IMR-90 (cell line): ENCODE data around the gene SFT2D2. TPM values are rescaled to one million over a fixed set of nuclear protein-coding genes. Genes with fewer than 3 reads are reported as not detected.

Experiments used
- ATAC-seq: fragments of 200-7000 bp; cut with Tn5 transposase; 2 replicates; pipeline ENCODE4 v1.9.1; 2020; ENCODE audit warnings: low read depth, mild to moderate bottlenecking, moderate library complexity
- BruUV-seq: library from RNA; stranded (reverse); fragments of 400-500 nt; replicated peaks from 2 replicates; lab custom pipeline; 2021; lab: Mats Ljungman, UMichigan
- CTCF ChIA-PET: fragments of 300-600 bp; formaldehyde crosslinking; extraction: SDS; loops from one replicate; lab custom pipeline; 2021; ENCODE audit warnings: antibody characterized with exemption; lab: Yijun Ruan, JAX
- POLR2A ChIA-PET: fragments of 300-600 bp; sonication (Branson Sonifier 250); formaldehyde crosslinking; loops from one replicate; lab custom pipeline; 2022; ENCODE audit warnings: antibody characterized with exemption; ENCODE audit not compliant: unreplicated experiment; lab: Charles Lee
- DNase-seq: peaks from one replicate; pipeline ENCODE4 v3.0.0; 2013
- H2AFZ ChIP-seq: replicated peaks from 2 replicates; pipeline ENCODE3; 2013; ENCODE audit warnings: low read length, mild to moderate bottlenecking; ENCODE audit not compliant: poor library complexity
- H2AK5ac ChIP-seq: 2 replicates; pipeline ENCODE4 v1.6.1; 2013; ENCODE audit warnings: low read depth, low read length, inconsistent platforms
- H2AK9ac ChIP-seq: replicated peaks from 2 replicates; pipeline ENCODE3; 2013; ENCODE audit warnings: mild to moderate bottlenecking, low read depth, low read length, moderate library complexity; ENCODE audit not compliant: poor library complexity
- H2BK120ac ChIP-seq: 2 replicates; pipeline ENCODE4 v1.6.1; 2013; ENCODE audit warnings: low read depth, low read length, inconsistent platforms
- H2BK15ac ChIP-seq: 3 replicates; pipeline ENCODE4 v1.6.1; 2013; ENCODE audit warnings: low read depth, low read length, inconsistent platforms
- H2BK20ac ChIP-seq: 2 replicates; pipeline ENCODE4 v1.6.1; 2013; ENCODE audit warnings: low read depth, mild to moderate bottlenecking, inconsistent platforms, low read length, moderate library complexity
- H2BK5ac ChIP-seq: 2 replicates; pipeline ENCODE4 v1.6.1; 2013; ENCODE audit warnings: mild to moderate bottlenecking, low read depth, low read length, inconsistent platforms; ENCODE audit not compliant: poor library complexity, severe bottlenecking
- H3K14ac ChIP-seq: replicated peaks from 2 replicates; pipeline ENCODE4 v1.6.1; 2013; ENCODE audit warnings: low read depth, low read length, inconsistent platforms
- H3K18ac ChIP-seq: 2 replicates; pipeline ENCODE4 v1.6.1; 2013; ENCODE audit warnings: low read depth, low read length, control low read depth
- H3K23ac ChIP-seq: 2 replicates; pipeline ENCODE4 v1.6.1; 2013; ENCODE audit warnings: low read depth, low read length, inconsistent platforms
- H3K27ac ChIP-seq: 2 replicates; pipeline ENCODE4 v1.5.1; 2013; ENCODE audit warnings: mild to moderate bottlenecking, control low read depth, low read length; ENCODE audit not compliant: insufficient read depth
- H3K27me3 ChIP-seq: 2 replicates; pipeline ENCODE4 v1.6.1; 2013; ENCODE audit warnings: low read length; ENCODE audit not compliant: control insufficient read depth, insufficient read depth
- H3K36me3 ChIP-seq: 2 replicates; pipeline ENCODE4 v1.6.1; 2013; ENCODE audit warnings: low read length, mixed read lengths; ENCODE audit not compliant: control insufficient read depth, insufficient read depth
- H3K4ac ChIP-seq: 2 replicates; pipeline ENCODE4 v1.6.1; 2013; ENCODE audit warnings: low read depth, low read length, inconsistent platforms
- H3K4me1 ChIP-seq: 2 replicates; pipeline ENCODE4 v1.6.1; 2013; ENCODE audit warnings: low read length, mixed read lengths; ENCODE audit not compliant: control insufficient read depth, insufficient read depth
- H3K4me2 ChIP-seq: 2 replicates; pipeline ENCODE4 v1.6.1; 2013; ENCODE audit warnings: low read depth, mild to moderate bottlenecking, control low read depth, low read length, moderate library complexity
- H3K4me3 ChIP-seq: 2 replicates; pipeline ENCODE4 v1.5.1; 2013; ENCODE audit warnings: low read depth, mild to moderate bottlenecking, control low read depth, low read length, moderate library complexity; ENCODE audit not compliant: insufficient read depth
- H3K56ac ChIP-seq: 2 replicates; pipeline ENCODE4 v1.6.1; 2013; ENCODE audit warnings: low read length, inconsistent platforms; ENCODE audit not compliant: insufficient read depth; ENCODE audit errors: extremely low read depth
- H3K79me1 ChIP-seq, 2 experiments: 2 replicates each; pipeline ENCODE4 v1.6.1; 2013; ENCODE audit warnings: low read length in 2 of 2, inconsistent platforms in 1 of 2, low read depth in 1 of 2
- H3K9ac ChIP-seq: 2 replicates; pipeline ENCODE4 v1.6.1; 2013; ENCODE audit warnings: low read depth, low read length, control low read depth
- H3K9me1 ChIP-seq: 2 replicates; pipeline ENCODE4 v1.6.1; 2013; ENCODE audit warnings: low read length, inconsistent platforms; ENCODE audit not compliant: insufficient read depth
- H3K9me3 ChIP-seq: 2 replicates; pipeline ENCODE4 v1.6.1; 2013; ENCODE audit warnings: low read length; ENCODE audit not compliant: control insufficient read depth, insufficient read depth
- H4K20me1 ChIP-seq: 2 replicates; pipeline ENCODE4 v1.6.1; 2013; ENCODE audit warnings: low read length, inconsistent platforms; ENCODE audit not compliant: insufficient read depth
- H4K5ac ChIP-seq: 2 replicates; pipeline ENCODE4 v1.6.1; 2013; ENCODE audit warnings: mild to moderate bottlenecking, low read depth, low read length, control low read depth
- H4K8ac ChIP-seq, 2 experiments: 2 replicates each; pipeline ENCODE4 v1.6.1; 2013; ENCODE audit warnings: low read depth in 2 of 2, low read length in 2 of 2, control low read depth in 1 of 2, inconsistent platforms in 1 of 2
- H4K91ac ChIP-seq: 2 replicates; pipeline ENCODE4 v1.6.1; 2013; ENCODE audit warnings: low read depth, low read length, inconsistent platforms; ENCODE audit not compliant: insufficient read depth
- BHLHE40 ChIP-seq: fragments of 150-350 bp; IDR thresholded peaks from 2 replicates; pipeline ENCODE4 v1.6.1; 2016; ENCODE audit warnings: mild to moderate bottlenecking, low read depth, low read length
- CEBPB ChIP-seq: IDR thresholded peaks from 2 replicates; pipeline ENCODE4 v1.6.1; 2012; ENCODE audit warnings: low read depth, low read length, improper control_type of control experiment
- FOS ChIP-seq: fragments of 150-350 bp; IDR thresholded peaks from 2 replicates; pipeline ENCODE4 v1.6.1; 2016; ENCODE audit warnings: low read depth, low read length
- MAFK ChIP-seq: IDR thresholded peaks from 2 replicates; pipeline ENCODE4 v1.6.1; 2012; ENCODE audit warnings: low read depth, low read length, improper control_type of control experiment
- MXI1 ChIP-seq: IDR thresholded peaks from 2 replicates; pipeline ENCODE4 v1.6.1; 2012; ENCODE audit warnings: low read depth, mild to moderate bottlenecking, low read length, moderate library complexity, borderline replicate concordance
- NFE2L2 ChIP-seq: fragments of 150-350 bp; IDR thresholded peaks from 2 replicates; pipeline ENCODE4 v1.6.1; 2016; ENCODE audit warnings: low read depth, mild to moderate bottlenecking, low read length
- POLR2A ChIP-seq: IDR thresholded peaks from 2 replicates; pipeline ENCODE4 v1.6.1; 2012; ENCODE audit warnings: mild to moderate bottlenecking, low read depth, low read length
- RAD21 ChIP-seq: IDR thresholded peaks from 2 replicates; pipeline ENCODE4 v1.6.1; 2012; ENCODE audit warnings: low read length, improper control_type of control experiment
- RFX5 ChIP-seq: IDR thresholded peaks from 2 replicates; pipeline ENCODE4 v1.8.0; 2012; ENCODE audit warnings: low read depth, mild to moderate bottlenecking, low read length, moderate library complexity
- SMC3 ChIP-seq: fragments of 150-350 bp; IDR thresholded peaks from 2 replicates; pipeline ENCODE4 v1.6.1; 2016; ENCODE audit warnings: low read depth, mild to moderate bottlenecking, antibody characterized with exemption, low read length, moderate library complexity
- WGBS, 2 experiments: methylation state at CpG; one replicate each; pipeline versions ENCODE4 v1.1.5 to v1.1.7; 2013; ENCODE audit warnings: missing lambda C conversion rate in 2 of 2; ENCODE audit not compliant: insufficient read length in 1 of 2; ENCODE audit errors: extremely low coverage in 2 of 2; 5-methylcytosine and 5-hydroxymethylcytosine counted together
- dilution Hi-C: fragments of 300-500 bp; cut with HindIII; formaldehyde crosslinking; loops from one replicate; pipeline ENCODE4 v1.14.3; 2018; ENCODE audit warnings: low sequenced_read_pairs; ENCODE audit not compliant: unreplicated experiment
- in situ Hi-C: fragments of 300-500 bp; cut with MboI; formaldehyde crosslinking; loops from 3 replicates; pipeline ENCODE4 v1.14.3; 2019; ENCODE audit warnings: low sequenced_read_pairs, inconsistent platforms, mixed read lengths
- intact Hi-C: fragments of 100-400 bp; cut with micrococcal nuclease; formaldehyde crosslinking; loops from 2 replicates; pipeline ENCODE4 v1.10.0; 2022
- polyA plus RNA-seq, 3 experiments: library from polyadenylated mRNA; depleted of rRNA; stranded (reverse); fragments of >200 nt; gene quantifications; 2 replicates each; pipeline ENCODE4 v1.2.3, GENCODE V29; 2012; ENCODE audit warnings: low replicate concordance in 1 of 3
- total RNA-seq: library from RNA; depleted of rRNA; stranded (reverse); fragments of >200 nt; gene quantifications from 2 replicates; pipeline ENCODE4 v1.2.3, GENCODE V29; 2012
- TF ChIP-seq, protein P1 (sequence below): fragments of 150-350 bp; IDR thresholded peaks from 2 replicates; pipeline ENCODE4 v1.6.1; 2017; ENCODE audit warnings: mild to moderate bottlenecking, antibody characterized with exemption, low read length, low read depth
- TF ChIP-seq, protein P2 (sequence below): fragments of 150-350 bp; IDR thresholded peaks from 2 replicates; pipeline ENCODE4 v1.6.1; 2016; ENCODE audit warnings: low read depth, mild to moderate bottlenecking, low read length, moderate library complexity, borderline replicate concordance

SFT2D2 gene
- total and polyA plus RNA-seq, 2 of the 4 experiments (the other 2 are of a cell fraction), result 11.1 to 37.6 TPM

DNA sequence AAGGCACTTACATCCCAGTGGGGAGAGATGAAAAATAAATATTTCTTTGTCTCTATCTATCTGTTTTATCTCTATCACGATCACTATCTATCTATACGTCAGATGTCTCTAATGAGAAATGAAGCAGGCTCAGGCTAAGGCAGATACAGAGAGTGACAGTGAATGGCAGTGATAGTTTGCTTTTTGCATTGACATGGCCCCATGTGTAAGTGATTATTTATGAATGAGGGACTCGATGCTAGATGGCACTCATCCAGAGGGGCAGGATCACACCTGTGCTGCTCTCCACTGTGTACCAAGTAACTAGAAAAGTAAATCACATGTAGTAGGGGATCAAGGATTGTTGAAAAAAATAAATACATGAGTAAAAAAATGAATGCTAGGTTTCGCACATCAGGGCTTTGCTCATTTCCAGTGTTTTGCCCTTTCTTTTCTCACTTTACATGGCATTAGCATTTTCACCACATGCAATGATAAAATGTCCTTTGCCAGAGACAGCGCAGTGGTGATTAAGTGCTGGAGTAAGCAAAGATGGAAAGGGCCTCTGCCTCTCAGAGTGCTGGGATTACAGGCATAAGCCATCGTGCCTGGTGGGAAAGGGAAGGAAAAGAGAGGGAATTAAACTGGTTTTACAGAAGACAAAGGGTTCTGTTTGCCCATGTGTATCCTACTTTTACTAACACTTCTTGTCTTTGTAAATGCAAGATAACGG is 71.4 kb downstream of the SFT2D2 start:
- Histone ChIP-seq H3K4me2 (no peak overlapping the region), H3K9me3 (no peaks in the 10 kb centered on the region), H3K27me3 (no peaks in the 10 kb centered on the region), H4K5ac (no peak overlapping the region), H2BK20ac (no peak overlapping the region), H3K23ac (no peak overlapping the region), H3K27ac (no peak overlapping the region), H2AK9ac (no peak overlapping the region), H3K4ac (no peak overlapping the region), H2BK5ac (no peak overlapping the region), H3K79me1 (no peaks in the 10 kb centered on the region), H2AK5ac (no peak overlapping the region), H3K56ac (no peak overlapping the region), H3K14ac (no peak overlapping the region), H3K4me1 (peaks cover 6% of the 10 kb centered on the region), H2BK120ac (no peak overlapping the region), H3K18ac (no peak overlapping the region), H2AFZ (no peak overlapping the region), H4K91ac (no peak overlapping the region), H2BK15ac (no peak overlapping the region), H3K9me1 (no peaks in the 10 kb centered on the region; the same call in 1 of the 2 replicates), H3K9ac (no peak overlapping the region), H3K36me3 (no peaks in the 10 kb centered on the region), H3K4me3 (no peak overlapping the region), H4K20me1 (no peaks in the 10 kb centered on the region), H4K8ac (no peak overlapping the region)
- dilution Hi-C loops, result no loop called here
- DNase-seq (no peak), ATAC-seq (no peak)
- intact Hi-C loops, result no loop called here
- BruUV-seq, result no TSS peak
- WGBS, 2 experiments, result 17% methylated on average over 1 of the region's 7 CpGs; no CpG with 5 or more reads in 1 of the 2 experiments
- TF ChIP-seq, protein P1, sequence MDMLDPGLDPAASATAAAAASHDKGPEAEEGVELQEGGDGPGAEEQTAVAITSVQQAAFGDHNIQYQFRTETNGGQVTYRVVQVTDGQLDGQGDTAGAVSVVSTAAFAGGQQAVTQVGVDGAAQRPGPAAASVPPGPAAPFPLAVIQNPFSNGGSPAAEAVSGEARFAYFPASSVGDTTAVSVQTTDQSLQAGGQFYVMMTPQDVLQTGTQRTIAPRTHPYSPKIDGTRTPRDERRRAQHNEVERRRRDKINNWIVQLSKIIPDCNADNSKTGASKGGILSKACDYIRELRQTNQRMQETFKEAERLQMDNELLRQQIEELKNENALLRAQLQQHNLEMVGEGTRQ, result no peak
- no peak for TF ChIP-seq POLR2A
- TF ChIP-seq CEBPB, result no peak
- TF ChIP-seq RAD21, result no peak
- no peak for TF ChIP-seq MXI1
- TF ChIP-seq FOS, result no peak
- TF ChIP-seq, protein P2, sequence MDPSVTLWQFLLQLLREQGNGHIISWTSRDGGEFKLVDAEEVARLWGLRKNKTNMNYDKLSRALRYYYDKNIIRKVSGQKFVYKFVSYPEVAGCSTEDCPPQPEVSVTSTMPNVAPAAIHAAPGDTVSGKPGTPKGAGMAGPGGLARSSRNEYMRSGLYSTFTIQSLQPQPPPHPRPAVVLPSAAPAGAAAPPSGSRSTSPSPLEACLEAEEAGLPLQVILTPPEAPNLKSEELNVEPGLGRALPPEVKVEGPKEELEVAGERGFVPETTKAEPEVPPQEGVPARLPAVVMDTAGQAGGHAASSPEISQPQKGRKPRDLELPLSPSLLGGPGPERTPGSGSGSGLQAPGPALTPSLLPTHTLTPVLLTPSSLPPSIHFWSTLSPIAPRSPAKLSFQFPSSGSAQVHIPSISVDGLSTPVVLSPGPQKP, result no peak
- no peak for TF ChIP-seq RFX5
- TF ChIP-seq SMC3, result no peak
- TF ChIP-seq MAFK, result no peak
- no peak for TF ChIP-seq BHLHE40
- TF ChIP-seq NFE2L2, result no peak
- CTCF ChIA-PET, result no interaction called here
- POLR2A ChIA-PET, result no interaction called here
- in situ Hi-C loops, result no loop called here
